ENCODE results near the gene HGS.

HGS gene

DNA sequence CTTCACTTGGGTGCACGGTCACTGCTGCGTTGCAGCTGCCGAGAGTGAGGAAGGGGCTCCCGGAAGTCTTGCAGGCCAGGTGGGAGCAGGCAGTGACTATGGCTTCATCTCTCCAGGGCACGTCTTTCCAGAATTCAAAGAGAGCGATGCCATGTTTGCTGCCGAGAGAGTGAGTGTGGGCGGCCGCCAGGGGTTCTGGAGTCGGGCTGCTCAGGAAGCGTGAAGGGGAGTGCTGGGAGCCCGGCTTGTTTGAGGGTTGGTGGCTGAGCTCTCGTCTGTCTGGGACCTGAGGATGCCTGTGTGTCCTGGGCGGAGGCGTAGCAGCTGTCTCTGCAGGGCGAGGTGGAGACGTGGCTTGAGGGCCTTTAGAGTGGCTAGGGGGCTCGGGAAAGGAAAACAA, 6.3 kb downstream of the HGS start:
- DNase-seq (ENCODE audit: low read depth) = no peak
- no peak overlapping the region for H3K4me3 ChIP-seq (ENCODE audit: control insufficient read depth, low read depth, low read length)
- TF ChIP-seq, protein P1, sequence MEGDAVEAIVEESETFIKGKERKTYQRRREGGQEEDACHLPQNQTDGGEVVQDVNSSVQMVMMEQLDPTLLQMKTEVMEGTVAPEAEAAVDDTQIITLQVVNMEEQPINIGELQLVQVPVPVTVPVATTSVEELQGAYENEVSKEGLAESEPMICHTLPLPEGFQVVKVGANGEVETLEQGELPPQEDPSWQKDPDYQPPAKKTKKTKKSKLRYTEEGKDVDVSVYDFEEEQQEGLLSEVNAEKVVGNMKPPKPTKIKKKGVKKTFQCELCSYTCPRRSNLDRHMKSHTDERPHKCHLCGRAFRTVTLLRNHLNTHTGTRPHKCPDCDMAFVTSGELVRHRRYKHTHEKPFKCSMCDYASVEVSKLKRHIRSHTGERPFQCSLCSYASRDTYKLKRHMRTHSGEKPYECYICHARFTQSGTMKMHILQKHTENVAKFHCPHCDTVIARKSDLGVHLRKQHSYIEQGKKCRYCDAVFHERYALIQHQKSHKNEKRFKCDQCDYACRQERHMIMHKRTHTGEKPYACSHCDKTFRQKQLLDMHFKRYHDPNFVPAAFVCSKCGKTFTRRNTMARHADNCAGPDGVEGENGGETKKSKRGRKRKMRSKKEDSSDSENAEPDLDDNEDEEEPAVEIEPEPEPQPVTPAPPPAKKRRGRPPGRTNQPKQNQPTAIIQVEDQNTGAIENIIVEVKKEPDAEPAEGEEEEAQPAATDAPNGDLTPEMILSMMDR (IDR thresholded peaks at IDR 0.05; ENCODE audit: control insufficient read depth, insufficient read depth, low read depth, low read length, missing control alignments) = no peak

DNA sequence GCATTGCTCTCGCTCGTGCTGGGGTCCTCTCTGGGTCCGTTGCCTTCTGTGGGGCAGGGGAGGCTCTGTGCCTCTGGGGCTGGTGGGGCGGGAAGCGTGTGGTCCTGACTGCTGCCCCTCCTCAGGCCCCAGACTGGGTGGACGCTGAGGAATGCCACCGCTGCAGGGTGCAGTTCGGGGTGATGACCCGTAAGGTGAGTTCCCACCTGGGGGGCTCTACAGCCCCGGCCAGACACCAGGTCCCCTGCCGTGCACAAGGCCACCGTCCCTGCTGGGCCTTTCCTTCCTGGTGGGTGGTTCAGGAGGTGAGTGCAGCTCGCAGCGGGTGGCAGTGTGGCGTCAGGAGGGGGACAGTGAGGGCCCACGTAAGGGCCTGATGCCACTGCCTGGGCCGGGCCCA, 6.7 kb downstream of the HGS start:
- no peak for DNase-seq (ENCODE audit: low read depth)
- TF ChIP-seq, protein P1 (IDR thresholded peaks at IDR 0.05; ENCODE audit: control insufficient read depth, insufficient read depth, low read depth, low read length, missing control alignments) = no peak
- H3K4me3 ChIP-seq (ENCODE audit: control insufficient read depth, low read depth, low read length) = no peak overlapping the region

DNA sequence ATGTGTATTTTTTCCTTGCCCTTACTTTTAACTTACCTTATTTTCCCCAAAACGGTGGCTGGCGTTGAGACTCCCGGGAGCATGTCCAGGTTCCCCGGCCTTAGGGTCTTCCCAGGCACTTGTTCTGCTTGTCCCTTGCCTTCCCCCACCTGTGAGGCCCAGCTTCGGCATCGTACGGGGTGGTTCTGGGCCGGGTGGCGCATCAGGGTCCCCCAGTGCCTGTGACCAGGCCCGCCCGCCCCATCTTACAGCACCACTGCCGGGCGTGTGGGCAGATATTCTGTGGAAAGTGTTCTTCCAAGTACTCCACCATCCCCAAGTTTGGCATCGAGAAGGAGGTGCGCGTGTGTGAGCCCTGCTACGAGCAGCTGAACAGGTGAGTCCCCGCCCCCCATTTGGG, 7.4 kb downstream of the HGS start:
- DNase-seq (ENCODE audit: low read depth) = no peak
- no peak overlapping the region for H3K4me3 ChIP-seq (ENCODE audit: control insufficient read depth, low read depth, low read length)
- TF ChIP-seq, protein P1 (IDR thresholded peaks at IDR 0.05; ENCODE audit: control insufficient read depth, insufficient read depth, low read depth, low read length, missing control alignments) = no peak

DNA sequence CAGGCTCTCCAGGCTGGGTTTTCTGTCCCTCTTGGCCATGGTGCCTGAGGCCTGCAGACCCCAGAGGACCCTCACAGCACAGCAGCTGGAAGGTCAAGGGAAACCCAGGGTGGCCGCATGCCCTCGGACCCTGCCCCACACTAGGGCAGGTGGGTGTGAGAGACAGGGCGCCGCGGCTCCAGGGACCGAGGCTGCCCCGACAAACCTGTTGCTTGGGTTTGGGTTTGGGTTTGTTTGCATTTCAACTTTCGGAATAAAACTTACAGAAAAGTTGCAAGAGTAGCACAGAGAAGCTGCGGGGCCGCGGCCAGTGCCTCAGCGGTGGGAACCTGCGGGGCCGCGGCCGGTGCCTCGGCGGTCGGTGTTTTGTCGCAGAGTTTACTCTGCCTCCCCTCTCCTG, 7.8 kb downstream of the HGS start:
- TF ChIP-seq, protein P1 (IDR thresholded peaks at IDR 0.05; ENCODE audit: control insufficient read depth, insufficient read depth, low read depth, low read length, missing control alignments) = no peak
- DNase-seq (ENCODE audit: low read depth) = no peak
- no peak overlapping the region for H3K4me3 ChIP-seq (ENCODE audit: control insufficient read depth, low read depth, low read length)

DNA sequence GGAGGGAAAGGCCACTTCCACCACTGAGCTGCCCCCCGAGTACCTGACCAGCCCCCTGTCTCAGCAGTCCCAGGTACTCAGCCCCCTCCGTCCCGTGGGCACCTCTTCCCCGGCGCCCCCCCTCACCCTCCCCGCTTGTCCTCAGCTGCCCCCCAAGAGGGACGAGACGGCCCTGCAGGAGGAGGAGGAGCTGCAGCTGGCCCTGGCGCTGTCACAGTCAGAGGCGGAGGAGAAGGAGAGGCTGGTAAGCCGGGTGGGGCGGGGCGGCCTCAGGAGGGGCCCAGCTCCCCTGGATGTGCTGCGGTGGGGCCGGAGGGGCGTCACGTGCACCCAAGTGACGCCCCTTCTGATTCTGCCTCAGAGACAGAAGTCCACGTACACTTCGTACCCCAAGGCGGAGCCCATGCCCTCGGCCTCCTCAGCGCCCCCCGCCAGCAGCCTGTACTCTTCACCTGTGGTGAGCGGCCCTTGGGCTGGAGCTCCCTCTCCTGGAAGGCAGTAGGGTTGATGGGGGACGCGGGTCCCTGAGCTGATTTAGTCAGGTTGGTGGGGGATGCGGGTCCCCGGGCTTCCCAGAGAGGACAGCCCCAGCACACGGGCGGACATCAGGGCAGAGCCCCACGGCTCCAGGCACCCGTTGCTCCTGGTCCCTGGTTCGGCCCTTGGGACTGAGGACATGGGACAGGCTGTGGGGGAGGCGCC, 9.8 kb downstream of the HGS start:
- TF ChIP-seq, protein P1 (IDR thresholded peaks at IDR 0.05; ENCODE audit: control insufficient read depth, insufficient read depth, low read depth, low read length, missing control alignments) = no peak
- no peak for DNase-seq (ENCODE audit: low read depth)
- H3K4me3 ChIP-seq (ENCODE audit: control insufficient read depth, low read depth, low read length) = no peak overlapping the region

DNA sequence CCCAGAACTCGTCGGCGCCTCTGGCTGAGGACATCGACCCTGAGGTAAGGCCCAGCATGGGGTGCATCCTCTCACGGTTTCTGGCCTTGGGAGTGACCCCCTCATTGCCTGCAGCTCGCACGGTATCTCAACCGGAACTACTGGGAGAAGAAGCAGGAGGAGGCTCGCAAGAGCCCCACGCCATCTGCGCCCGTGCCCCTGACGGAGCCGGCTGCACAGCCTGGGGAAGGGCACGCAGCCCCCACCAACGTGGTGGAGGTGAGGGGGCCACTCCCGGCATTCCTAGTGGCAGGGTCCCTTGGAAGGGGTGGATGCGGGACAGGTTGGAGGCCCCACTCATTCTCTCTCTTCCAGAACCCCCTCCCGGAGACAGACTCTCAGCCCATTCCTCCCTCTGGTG, 11.0 kb downstream of the HGS start:
- TF ChIP-seq, protein P1 (IDR thresholded peaks at IDR 0.05; ENCODE audit: control insufficient read depth, insufficient read depth, low read depth, low read length, missing control alignments) = no peak
- no peak overlapping the region for H3K4me3 ChIP-seq (ENCODE audit: control insufficient read depth, low read depth, low read length)
- DNase-seq (ENCODE audit: low read depth) = no peak
